Brain pericyte (primary cell): Measurements from ENCODE around the gene SMC1B.
"Not testable (repeated sequence)": the region's sequence is repeated elsewhere in the genome, so short reads cannot be mapped to it uniquely, and the experiment has no call there.

Experiments used
- DNase-seq: peaks from one replicate; pipeline ENCODE4 v3.0.0-alpha.2; 2012; ENCODE audit warnings: low read depth, low spot score

Gene SMC1B

GRCh38 chr22:45413368-45414211 lies at the start of gene SMC1B, which contains the start of gene RIBC2:
Gene SMC1B (minus strand): TSS chr22:45413599. CDS start chr22:45413567, 32 bp downstream.
Gene RIBC2 (plus strand): TSS chr22:45413693. CDS start chr22:45413887, 194 bp downstream.
- DNase-seq = peak; percentile 13

GRCh38 chr22:45462034-45462655 lies 48.7 kb upstream of the SMC1B start:
- no peak for DNase-seq

- DNase-seq = peak; percentile 86
Observed at GRCh38 chr22:45460288-45461109, 47.1 kb upstream of the SMC1B start.

GRCh38 chr22:45459235-45459634 lies 45.8 kb upstream of the SMC1B start:
- DNase-seq = no peak

- no peak for DNase-seq
Observed at GRCh38 chr22:45458532-45458931, 45.1 kb upstream of the SMC1B start.

- DNase-seq = no peak
Observed at GRCh38 chr22:45456811-45457210, 43.4 kb upstream of the SMC1B start.

- DNase-seq = no peak
Observed at GRCh38 chr22:45455621-45456020, 42.2 kb upstream of the SMC1B start.

- no peak for DNase-seq
Observed at GRCh38 chr22:45455212-45455611, 41.8 kb upstream of the SMC1B start.

- DNase-seq = no peak
Observed at GRCh38 chr22:45454275-45454674, 40.9 kb upstream of the SMC1B start.

GRCh38 chr22:45453764-45454163 lies 40.4 kb upstream of the SMC1B start:
- DNase-seq = no peak

GRCh38 chr22:45452565-45453379 lies 39.4 kb upstream of the SMC1B start:
- DNase-seq = no peak

GRCh38 chr22:45451972-45452371 lies 38.6 kb upstream of the SMC1B start:
- no peak for DNase-seq

GRCh38 chr22:45450921-45451651 lies 37.7 kb upstream of the SMC1B start:
- no peak for DNase-seq

GRCh38 chr22:45450101-45450785 lies 36.8 kb upstream of the SMC1B start:
- no peak for DNase-seq

GRCh38 chr22:45449442-45449841 lies 36.0 kb upstream of the SMC1B start:
- not testable (repeated sequence) for DNase-seq

GRCh38 chr22:45448431-45448830 lies 35.0 kb upstream of the SMC1B start:
- DNase-seq = no peak

GRCh38 chr22:45447596-45447995 lies 34.2 kb upstream of the SMC1B start:
- DNase-seq = not testable (repeated sequence)

- DNase-seq = no peak
Observed at GRCh38 chr22:45446216-45446615, 32.8 kb upstream of the SMC1B start.

GRCh38 chr22:45445031-45445710 lies 31.8 kb upstream of the SMC1B start:
- DNase-seq = no peak
